ENCODE measurements around the gene SLC9A7. TPM values are rescaled to one million over a fixed set of nuclear protein-coding genes. Genes with fewer than 3 reads are reported as not detected.

Gene SLC9A7
- total and polyA plus RNA-seq, 2 donors (not counting 1 experiment from before 2014, with no cell fraction given) = 13.9 to 47.7 TPM

DNA sequence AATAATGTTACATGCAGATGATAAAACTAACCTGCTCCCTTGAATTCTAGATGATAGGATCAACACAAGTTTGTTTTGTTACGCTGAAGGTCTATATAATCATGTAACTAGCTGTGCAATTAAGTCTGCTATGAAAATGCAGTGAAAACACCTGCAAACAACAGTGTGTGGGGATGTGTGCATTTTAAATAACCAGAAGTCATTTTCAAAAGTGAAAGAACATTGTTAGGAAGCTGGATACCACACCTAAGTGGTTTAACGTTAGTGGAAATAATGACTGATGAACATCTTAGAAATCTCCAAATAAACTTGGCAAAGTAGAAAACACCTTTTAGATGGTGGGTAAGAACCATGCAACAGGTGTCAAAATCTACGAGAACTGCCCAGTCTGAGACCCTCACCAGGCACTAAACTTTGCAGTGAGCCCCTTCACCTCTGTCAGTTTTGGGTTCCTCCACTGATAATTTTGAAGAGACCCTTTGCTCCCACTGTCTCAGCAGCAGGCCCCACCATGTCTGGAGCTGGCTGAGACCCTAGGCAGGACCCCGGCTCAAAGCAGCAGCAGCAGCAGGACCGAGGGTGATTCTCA is 148.8 kb downstream of the SLC9A7 start:
- Histone ChIP-seq H3K9ac (ENCODE audit: insufficient read depth, low read length) (no peak overlapping the region), H4K20me1 (ENCODE audit: control insufficient read depth, extremely low read depth, insufficient read depth, low read length) (no peaks in the 10 kb centered on the region), H3K4me2 (ENCODE audit: extremely low read depth, insufficient read depth, low read length) (no peak overlapping the region), H3K4me3 (replicated peaks in 1 of 4; ENCODE audit: control extremely low read depth in 1 of 4, insufficient read depth in 1 of 4, low read depth in 3 of 4, low read length in 4 of 4) (no peak overlapping the region), H3K27ac (ENCODE audit: insufficient read depth, low read length) (no peak overlapping the region), H2AFZ (ENCODE audit: low read length) (no peak overlapping the region), H3K4me1 (ENCODE audit: control insufficient read depth, extremely low read depth, insufficient read depth, low read length) (no peaks in the 10 kb centered on the region), H3K36me3 (ENCODE audit: control insufficient read depth, insufficient read depth, low read length) (no peaks in the 10 kb centered on the region), H3K79me2 (ENCODE audit: control insufficient read depth, insufficient read depth, low read length) (no peaks in the 10 kb centered on the region), H3K27me3 (ENCODE audit: control insufficient read depth, insufficient read depth, low read length) (no peaks in the 10 kb centered on the region), H3K9me3 (ENCODE audit: control insufficient read depth, insufficient read depth, low read depth, low read length) (no peaks in the 10 kb centered on the region)
- DNase-seq (ENCODE audit: low read depth in 2 of 2) = no peak
- no peak for TF ChIP-seq EZH2 (IDR thresholded peaks at IDR 0.05; ENCODE audit: low read length, missing control alignments)
- TF ChIP-seq, protein P1, sequence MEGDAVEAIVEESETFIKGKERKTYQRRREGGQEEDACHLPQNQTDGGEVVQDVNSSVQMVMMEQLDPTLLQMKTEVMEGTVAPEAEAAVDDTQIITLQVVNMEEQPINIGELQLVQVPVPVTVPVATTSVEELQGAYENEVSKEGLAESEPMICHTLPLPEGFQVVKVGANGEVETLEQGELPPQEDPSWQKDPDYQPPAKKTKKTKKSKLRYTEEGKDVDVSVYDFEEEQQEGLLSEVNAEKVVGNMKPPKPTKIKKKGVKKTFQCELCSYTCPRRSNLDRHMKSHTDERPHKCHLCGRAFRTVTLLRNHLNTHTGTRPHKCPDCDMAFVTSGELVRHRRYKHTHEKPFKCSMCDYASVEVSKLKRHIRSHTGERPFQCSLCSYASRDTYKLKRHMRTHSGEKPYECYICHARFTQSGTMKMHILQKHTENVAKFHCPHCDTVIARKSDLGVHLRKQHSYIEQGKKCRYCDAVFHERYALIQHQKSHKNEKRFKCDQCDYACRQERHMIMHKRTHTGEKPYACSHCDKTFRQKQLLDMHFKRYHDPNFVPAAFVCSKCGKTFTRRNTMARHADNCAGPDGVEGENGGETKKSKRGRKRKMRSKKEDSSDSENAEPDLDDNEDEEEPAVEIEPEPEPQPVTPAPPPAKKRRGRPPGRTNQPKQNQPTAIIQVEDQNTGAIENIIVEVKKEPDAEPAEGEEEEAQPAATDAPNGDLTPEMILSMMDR (conservative IDR thresholded peaks at IDR 0.05 in 1 of 2, IDR thresholded peaks at IDR 0.05 in 1 of 2; ENCODE audit: low read depth in 1 of 2, low read length in 2 of 2) = no peak

DNA sequence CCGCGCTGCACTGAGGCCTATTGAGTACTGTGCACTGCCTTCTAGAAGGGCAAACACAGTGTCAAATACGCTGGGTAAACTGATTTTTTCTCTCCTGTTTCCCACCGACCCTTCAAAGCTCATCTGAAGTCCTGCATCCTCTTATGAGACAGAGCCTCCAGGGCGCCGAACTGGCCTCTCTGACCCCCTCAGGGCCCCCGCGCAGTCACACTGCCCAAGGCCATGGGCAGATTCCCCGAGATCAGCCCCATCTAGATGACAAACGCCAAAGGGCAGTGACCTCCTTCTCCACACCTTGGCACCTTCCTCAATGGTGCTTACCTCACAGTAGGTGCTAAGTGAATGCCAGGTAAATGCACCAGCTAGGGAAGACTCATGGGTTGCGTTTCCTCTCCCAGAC is 151.0 kb downstream of the SLC9A7 start:
- H3K27me3 ChIP-seq (ENCODE audit: control insufficient read depth, insufficient read depth, low read length) = no peaks in the 10 kb centered on the region
- no peaks in the 10 kb centered on the region for H3K9me3 ChIP-seq (ENCODE audit: control insufficient read depth, insufficient read depth, low read depth, low read length)
- H3K27ac ChIP-seq (ENCODE audit: insufficient read depth, low read length) = no peak overlapping the region
- no peak overlapping the region for H3K4me3 ChIP-seq (replicated peaks in 1 of 4; ENCODE audit: control extremely low read depth in 1 of 4, insufficient read depth in 1 of 4, low read depth in 3 of 4, low read length in 4 of 4)
- no peaks in the 10 kb centered on the region for H4K20me1 ChIP-seq (ENCODE audit: control insufficient read depth, extremely low read depth, insufficient read depth, low read length)
- H3K4me1 ChIP-seq (ENCODE audit: control insufficient read depth, extremely low read depth, insufficient read depth, low read length) = no peaks in the 10 kb centered on the region
- no peak overlapping the region for H2AFZ ChIP-seq (ENCODE audit: low read length)
- H3K4me2 ChIP-seq (ENCODE audit: extremely low read depth, insufficient read depth, low read length) = no peak overlapping the region
- DNase-seq (ENCODE audit: low read depth in 2 of 2) = no peak
- no peaks in the 10 kb centered on the region for H3K36me3 ChIP-seq (ENCODE audit: control insufficient read depth, insufficient read depth, low read length)
- no peak overlapping the region for H3K9ac ChIP-seq (ENCODE audit: insufficient read depth, low read length)
- H3K79me2 ChIP-seq (ENCODE audit: control insufficient read depth, insufficient read depth, low read length) = no peaks in the 10 kb centered on the region
- TF ChIP-seq, protein P1 (conservative IDR thresholded peaks at IDR 0.05 in 1 of 2, IDR thresholded peaks at IDR 0.05 in 1 of 2; ENCODE audit: low read depth in 1 of 2, low read length in 2 of 2) = no peak
- TF ChIP-seq EZH2 (IDR thresholded peaks at IDR 0.05; ENCODE audit: low read length, missing control alignments) = no peak

DNA sequence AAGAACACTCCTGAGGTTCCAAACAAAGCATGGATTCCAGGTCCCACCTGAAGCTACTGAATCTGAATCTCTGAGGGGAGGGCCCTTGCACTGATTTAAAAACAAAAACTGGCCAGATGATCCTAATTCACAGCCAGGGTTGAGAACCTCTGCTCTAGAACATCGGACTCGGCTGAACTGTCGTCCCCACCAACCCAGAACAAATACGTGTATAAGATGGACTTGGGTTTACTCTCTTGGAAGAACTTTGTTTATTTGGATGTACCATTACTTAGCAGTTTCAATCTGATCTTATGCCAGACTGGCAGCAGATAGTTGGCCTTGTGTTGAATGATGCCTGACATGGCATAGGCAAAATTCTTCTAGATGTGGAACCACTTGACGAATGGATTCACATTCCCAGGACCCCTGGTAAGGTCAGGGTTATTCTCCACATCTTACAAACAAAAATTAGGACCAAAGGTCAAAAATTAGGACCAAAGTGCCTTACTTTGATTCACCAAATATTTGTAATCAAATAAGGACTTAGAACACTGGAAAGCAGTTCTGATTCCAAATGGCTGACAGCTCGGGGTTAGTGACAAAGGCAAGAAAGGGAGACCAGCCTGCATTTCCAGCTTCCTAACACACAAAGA is 156.3 kb downstream of the SLC9A7 start:
- no peak overlapping the region for H3K27ac ChIP-seq (ENCODE audit: insufficient read depth, low read length)
- H4K20me1 ChIP-seq (ENCODE audit: control insufficient read depth, extremely low read depth, insufficient read depth, low read length) = no peaks in the 10 kb centered on the region
- no peak overlapping the region for H3K9ac ChIP-seq (ENCODE audit: insufficient read depth, low read length)
- no peaks in the 10 kb centered on the region for H3K27me3 ChIP-seq (ENCODE audit: control insufficient read depth, insufficient read depth, low read length)
- H3K4me3 ChIP-seq (replicated peaks in 1 of 4; ENCODE audit: control extremely low read depth in 1 of 4, insufficient read depth in 1 of 4, low read depth in 3 of 4, low read length in 4 of 4) = no peak overlapping the region
- no peak for DNase-seq (ENCODE audit: low read depth in 2 of 2)
- H3K4me1 ChIP-seq (ENCODE audit: control insufficient read depth, extremely low read depth, insufficient read depth, low read length) = no peaks in the 10 kb centered on the region
- H3K79me2 ChIP-seq (ENCODE audit: control insufficient read depth, insufficient read depth, low read length) = no peaks in the 10 kb centered on the region
- H2AFZ ChIP-seq (ENCODE audit: low read length) = no peak overlapping the region
- no peaks in the 10 kb centered on the region for H3K9me3 ChIP-seq (ENCODE audit: control insufficient read depth, insufficient read depth, low read depth, low read length)
- H3K4me2 ChIP-seq (ENCODE audit: extremely low read depth, insufficient read depth, low read length) = no peak overlapping the region
- H3K36me3 ChIP-seq (ENCODE audit: control insufficient read depth, insufficient read depth, low read length) = no peaks in the 10 kb centered on the region
- no peak for TF ChIP-seq EZH2 (IDR thresholded peaks at IDR 0.05; ENCODE audit: low read length, missing control alignments)
- TF ChIP-seq, protein P1 (conservative IDR thresholded peaks at IDR 0.05 in 1 of 2, IDR thresholded peaks at IDR 0.05 in 1 of 2; ENCODE audit: low read depth in 1 of 2, low read length in 2 of 2) = no peak
